Measurements from ENCODE around the gene NDFIP1. TPM values are rescaled to one million over a fixed set of nuclear protein-coding genes. Genes with fewer than 3 reads are reported as not detected.

NDFIP1 gene
- total RNA-seq, 1 experiment from 2014 or later, result 37.8 TPM

DNA sequence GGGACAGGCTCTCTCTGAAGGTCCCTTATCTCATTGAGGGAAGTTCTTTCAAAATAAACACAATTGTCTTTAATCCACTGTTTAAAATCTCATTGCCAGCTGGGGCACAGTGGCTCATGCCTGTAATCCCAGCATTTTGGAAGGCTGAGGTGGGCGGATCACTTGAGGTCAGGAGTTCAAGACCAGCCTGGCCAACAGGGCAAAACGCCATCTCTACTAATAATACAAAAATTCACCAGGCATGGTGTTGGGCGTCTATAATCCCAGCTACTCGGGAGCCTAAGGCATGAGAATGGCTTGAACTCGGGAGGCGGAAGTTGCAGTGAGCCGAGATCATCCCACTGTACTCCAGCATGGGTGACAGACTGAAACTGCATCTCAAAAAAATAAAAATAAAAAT lies 8.3 kb upstream of the NDFIP1 start:
- Histone ChIP-seq H2AFZ (ENCODE audit: low read depth, low read length, poor library complexity, severe bottlenecking) (no peak overlapping the region), H3K9me3 (ENCODE audit: control insufficient read depth in 1 of 2, insufficient read depth in 1 of 2, low read depth in 1 of 2, low read length in 2 of 2) (no peaks in the 10 kb centered on the region), H3K4me1 (ENCODE audit: control insufficient read depth in 1 of 2, insufficient read depth in 2 of 2, low read length in 2 of 2) (peaks cover 6 to 18% of the 10 kb centered on the region in 2 experiments), H3K9me2 (ENCODE audit: insufficient read depth) (no peaks in the 10 kb centered on the region), H3K4me2 (ENCODE audit: low read length) (no peak overlapping the region), H3K79me2 (ENCODE audit: insufficient read depth, low read length) (no peaks in the 10 kb centered on the region), H4K20me1 (ENCODE audit: insufficient read depth) (no peaks in the 10 kb centered on the region), H3K9ac (ENCODE audit: low read length) (no peak overlapping the region), H3K36me3 (ENCODE audit: control insufficient read depth in 1 of 2, insufficient read depth in 2 of 2, low read length in 2 of 2) (no peaks in the 10 kb centered on the region), H3K4me3 (replicated peaks in 1 of 2; ENCODE audit: low read depth in 1 of 2, low read length in 2 of 2) (no peak overlapping the region), H3K27me3 (ENCODE audit: insufficient read depth, low read length) (no peaks in the 10 kb centered on the region), H3K27ac (ENCODE audit: low read depth, low read length) (no peak overlapping the region)
- ChIA-PET CTCF (no interaction called here), RAD21 (ENCODE audit: low non-redundant PET in 1 of 2, low total read pairs in 2 of 2, uncharacterized antibody in 2 of 2, unreplicated experiment in 2 of 2) (no interaction called here), POLR2A (no interaction called here)
- intact Hi-C loops (cut with micrococcal nuclease), result no loop called here
- BruUV-seq (replicated peaks), result no TSS peak
- ATAC-seq (no peak), DNase-seq (ENCODE audit: low read depth, low spot score) (no peak)
- TF ChIP-seq TCF7L2 (IDR thresholded peaks at IDR 0.05; ENCODE audit: borderline replicate concordance, extremely low read depth, insufficient read depth, insufficient read length) (no peak), POLR2A (IDR thresholded peaks at IDR 0.05; ENCODE audit: borderline replicate concordance, extremely low read depth, insufficient read depth, insufficient read length) (no peak), EZH2phosphoT487 (IDR thresholded peaks at IDR 0.05; ENCODE audit: borderline replicate concordance) (no peak), ZFX (IDR thresholded peaks at IDR 0.05) (no peak), SP1 (IDR thresholded peaks at IDR 0.05; ENCODE audit: low read depth) (no peak), CEBPB (IDR thresholded peaks at IDR 0.05; ENCODE audit: low read depth) (no peak), FOSL1 (IDR thresholded peaks at IDR 0.05; ENCODE audit: low read depth) (no peak), EGR1 (IDR thresholded peaks at IDR 0.05; ENCODE audit: low read depth) (no peak), SRF (IDR thresholded peaks at IDR 0.05; ENCODE audit: low read depth) (no peak), ELF1 (IDR thresholded peaks at IDR 0.05; ENCODE audit: borderline replicate concordance, low read depth) (no peak)
- TF ChIP-seq, protein P1, sequence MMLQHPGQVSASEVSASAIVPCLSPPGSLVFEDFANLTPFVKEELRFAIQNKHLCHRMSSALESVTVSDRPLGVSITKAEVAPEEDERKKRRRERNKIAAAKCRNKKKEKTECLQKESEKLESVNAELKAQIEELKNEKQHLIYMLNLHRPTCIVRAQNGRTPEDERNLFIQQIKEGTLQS (IDR thresholded peaks at IDR 0.05), result no peak
- TF ChIP-seq, protein P2, sequence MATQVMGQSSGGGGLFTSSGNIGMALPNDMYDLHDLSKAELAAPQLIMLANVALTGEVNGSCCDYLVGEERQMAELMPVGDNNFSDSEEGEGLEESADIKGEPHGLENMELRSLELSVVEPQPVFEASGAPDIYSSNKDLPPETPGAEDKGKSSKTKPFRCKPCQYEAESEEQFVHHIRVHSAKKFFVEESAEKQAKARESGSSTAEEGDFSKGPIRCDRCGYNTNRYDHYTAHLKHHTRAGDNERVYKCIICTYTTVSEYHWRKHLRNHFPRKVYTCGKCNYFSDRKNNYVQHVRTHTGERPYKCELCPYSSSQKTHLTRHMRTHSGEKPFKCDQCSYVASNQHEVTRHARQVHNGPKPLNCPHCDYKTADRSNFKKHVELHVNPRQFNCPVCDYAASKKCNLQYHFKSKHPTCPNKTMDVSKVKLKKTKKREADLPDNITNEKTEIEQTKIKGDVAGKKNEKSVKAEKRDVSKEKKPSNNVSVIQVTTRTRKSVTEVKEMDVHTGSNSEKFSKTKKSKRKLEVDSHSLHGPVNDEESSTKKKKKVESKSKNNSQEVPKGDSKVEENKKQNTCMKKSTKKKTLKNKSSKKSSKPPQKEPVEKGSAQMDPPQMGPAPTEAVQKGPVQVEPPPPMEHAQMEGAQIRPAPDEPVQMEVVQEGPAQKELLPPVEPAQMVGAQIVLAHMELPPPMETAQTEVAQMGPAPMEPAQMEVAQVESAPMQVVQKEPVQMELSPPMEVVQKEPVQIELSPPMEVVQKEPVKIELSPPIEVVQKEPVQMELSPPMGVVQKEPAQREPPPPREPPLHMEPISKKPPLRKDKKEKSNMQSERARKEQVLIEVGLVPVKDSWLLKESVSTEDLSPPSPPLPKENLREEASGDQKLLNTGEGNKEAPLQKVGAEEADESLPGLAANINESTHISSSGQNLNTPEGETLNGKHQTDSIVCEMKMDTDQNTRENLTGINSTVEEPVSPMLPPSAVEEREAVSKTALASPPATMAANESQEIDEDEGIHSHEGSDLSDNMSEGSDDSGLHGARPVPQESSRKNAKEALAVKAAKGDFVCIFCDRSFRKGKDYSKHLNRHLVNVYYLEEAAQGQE (IDR thresholded peaks at IDR 0.05; ENCODE audit: low read depth), result no peak
- TF ChIP-seq, protein P3, sequence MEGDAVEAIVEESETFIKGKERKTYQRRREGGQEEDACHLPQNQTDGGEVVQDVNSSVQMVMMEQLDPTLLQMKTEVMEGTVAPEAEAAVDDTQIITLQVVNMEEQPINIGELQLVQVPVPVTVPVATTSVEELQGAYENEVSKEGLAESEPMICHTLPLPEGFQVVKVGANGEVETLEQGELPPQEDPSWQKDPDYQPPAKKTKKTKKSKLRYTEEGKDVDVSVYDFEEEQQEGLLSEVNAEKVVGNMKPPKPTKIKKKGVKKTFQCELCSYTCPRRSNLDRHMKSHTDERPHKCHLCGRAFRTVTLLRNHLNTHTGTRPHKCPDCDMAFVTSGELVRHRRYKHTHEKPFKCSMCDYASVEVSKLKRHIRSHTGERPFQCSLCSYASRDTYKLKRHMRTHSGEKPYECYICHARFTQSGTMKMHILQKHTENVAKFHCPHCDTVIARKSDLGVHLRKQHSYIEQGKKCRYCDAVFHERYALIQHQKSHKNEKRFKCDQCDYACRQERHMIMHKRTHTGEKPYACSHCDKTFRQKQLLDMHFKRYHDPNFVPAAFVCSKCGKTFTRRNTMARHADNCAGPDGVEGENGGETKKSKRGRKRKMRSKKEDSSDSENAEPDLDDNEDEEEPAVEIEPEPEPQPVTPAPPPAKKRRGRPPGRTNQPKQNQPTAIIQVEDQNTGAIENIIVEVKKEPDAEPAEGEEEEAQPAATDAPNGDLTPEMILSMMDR (IDR thresholded peaks at IDR 0.05 in 2 of 3, conservative IDR thresholded peaks at IDR 0.05 in 1 of 3; ENCODE audit: borderline replicate concordance in 1 of 3, insufficient read depth in 1 of 3, low read depth in 2 of 3, low read length in 2 of 3), result no peak

Measured in HCT116 (cell line).